Daoy (cell line): ENCODE results near the gene GJD3. TPM values are rescaled to one million over a fixed set of nuclear protein-coding genes. Genes with fewer than 3 reads are reported as not detected.
"Not testable (repeated sequence)": the region's sequence is repeated elsewhere in the genome, so short reads cannot be mapped to it uniquely, and the experiment has no call there.

Source experiments
- DNase-seq: peaks from one replicate; pipeline ENCODE4 v3.0.0-alpha.2; 2015; ENCODE audit warnings: low read depth
- total RNA-seq: library from RNA; depleted of rRNA; stranded (reverse); fragments of >200 nt; shearing (Covaris generic); gene quantifications from 2 replicates; pipeline ENCODE4 v1.2.3, GENCODE V29; 2014; rRNA removed

Gene GJD3
- not detected in 2 replicates for total RNA-seq

DNA sequence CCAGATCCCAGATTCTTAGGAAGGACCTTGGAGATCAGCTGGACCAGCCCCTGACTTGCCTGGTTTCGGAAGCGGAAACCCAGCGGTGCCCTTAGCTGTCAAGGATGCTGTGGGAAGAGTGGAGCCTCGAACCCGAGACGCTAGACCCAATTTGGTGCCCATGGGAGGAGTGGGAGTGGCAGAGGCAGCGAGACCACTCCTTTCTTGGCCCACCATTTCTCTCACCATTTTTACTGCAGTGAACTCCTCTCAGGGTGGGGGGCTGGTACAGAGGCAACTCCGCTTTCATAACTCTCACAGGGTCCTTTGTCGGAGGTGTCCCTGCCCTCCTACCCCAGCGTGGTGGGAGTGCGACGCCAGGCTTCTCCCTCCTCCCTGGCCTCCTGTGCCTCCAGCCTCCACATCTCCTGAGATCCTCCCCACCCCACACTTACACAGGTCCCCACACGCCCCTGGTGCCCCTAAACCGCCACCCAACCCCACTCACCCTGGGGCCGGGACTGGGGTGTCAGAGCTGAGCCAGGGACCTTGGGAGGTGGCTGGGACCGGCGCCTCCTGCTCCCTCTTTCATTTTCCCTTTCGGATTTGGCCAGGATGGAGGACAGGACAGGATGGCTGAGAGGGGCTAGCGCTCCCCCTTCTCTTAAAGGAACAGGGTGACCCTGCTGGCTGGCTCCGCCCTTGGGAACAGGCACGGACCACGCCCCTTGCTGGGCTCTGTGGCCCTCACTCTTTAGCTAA is at the start of gene GJD3:
Gene GJD3, minus strand, starts transcription at position 617 of the 741 bp plus-strand sequence. CDS start 922 bp downstream, outside the sequence.
- DNase-seq, result no peak

DNA sequence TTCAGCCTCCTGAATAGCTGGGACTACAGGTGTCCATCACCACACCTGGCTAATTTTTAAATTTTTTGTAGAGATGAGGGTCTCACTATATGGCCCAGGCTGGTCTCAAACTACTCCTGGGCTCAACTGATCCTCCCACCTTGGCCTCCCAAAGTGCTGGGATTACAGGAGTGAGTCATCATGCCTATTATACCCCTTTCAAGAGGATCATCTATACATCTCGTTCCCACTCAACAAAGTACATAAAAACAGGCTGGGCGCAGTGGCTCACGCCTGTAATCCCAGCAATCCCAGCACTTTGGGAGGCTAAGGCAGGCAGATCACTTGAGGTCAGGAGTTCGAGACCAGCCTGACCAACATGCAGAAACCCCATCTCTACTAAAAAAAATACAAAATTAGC is 49.8 kb upstream of the GJD3 start:
- not testable (repeated sequence) for DNase-seq

DNA sequence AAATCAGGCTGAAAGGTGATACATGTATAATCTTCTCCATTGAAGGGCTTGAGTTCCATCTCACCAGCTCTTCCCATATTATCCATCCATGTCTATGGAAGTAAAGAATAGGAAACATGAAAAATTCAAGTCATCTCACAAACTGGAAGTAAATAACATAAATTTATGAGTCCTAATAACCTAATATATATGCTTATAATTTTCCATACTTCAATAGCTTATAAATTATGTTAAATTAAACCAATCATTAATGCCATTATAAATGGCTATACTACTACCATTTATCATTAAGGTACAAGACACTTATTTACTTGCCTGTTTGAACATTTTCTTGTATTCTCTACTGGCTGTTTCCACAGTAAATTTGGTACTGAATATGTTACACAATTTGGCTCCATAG is 48.3 kb upstream of the GJD3 start:
- no peak for DNase-seq

DNA sequence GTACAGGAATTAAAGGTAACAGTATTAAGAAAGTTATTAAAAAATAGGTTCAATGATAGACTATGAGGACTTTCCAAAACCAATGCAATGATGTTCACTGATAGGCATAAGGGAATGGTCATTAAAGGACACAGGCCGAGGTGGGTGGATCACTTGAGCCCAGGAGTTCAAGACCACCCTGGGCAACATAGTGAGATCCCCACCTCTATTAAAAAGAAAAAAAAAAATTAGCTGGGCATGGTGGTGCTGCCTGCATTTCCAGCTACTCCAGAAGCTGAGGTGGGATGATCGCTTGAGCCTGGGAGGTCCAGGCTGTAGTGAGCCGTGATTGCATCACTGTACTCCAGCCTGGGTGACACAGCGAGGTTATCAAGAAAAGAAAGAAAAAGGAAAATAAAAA is 47.3 kb upstream of the GJD3 start:
- DNase-seq, result no peak

GRCh38 chr17:40410082-40410481 is 45.5 kb upstream of the GJD3 start:
- no peak for DNase-seq

DNA sequence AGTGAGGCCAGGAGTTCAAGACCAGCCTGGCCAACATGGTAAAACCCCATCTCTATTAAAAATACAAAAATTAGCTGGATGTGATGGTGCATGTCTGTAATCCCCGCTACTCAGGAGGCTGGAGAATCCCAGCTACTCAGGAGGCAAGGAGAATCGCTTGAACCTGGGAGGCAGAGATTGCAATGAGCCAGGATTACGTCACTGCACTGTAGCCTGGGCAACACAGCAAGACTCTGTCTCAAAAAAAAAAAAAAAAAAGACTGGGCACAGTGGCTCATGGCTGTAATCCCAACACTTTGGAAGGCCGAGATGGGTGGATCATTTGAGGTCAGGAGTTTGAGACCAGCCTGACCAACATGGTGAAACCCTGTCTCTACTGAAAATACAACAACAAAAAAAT is 45.0 kb upstream of the GJD3 start:
- not testable (repeated sequence) for DNase-seq

GRCh38 chr17:40407460-40407859 is 42.9 kb upstream of the GJD3 start:
- no peak for DNase-seq

DNA sequence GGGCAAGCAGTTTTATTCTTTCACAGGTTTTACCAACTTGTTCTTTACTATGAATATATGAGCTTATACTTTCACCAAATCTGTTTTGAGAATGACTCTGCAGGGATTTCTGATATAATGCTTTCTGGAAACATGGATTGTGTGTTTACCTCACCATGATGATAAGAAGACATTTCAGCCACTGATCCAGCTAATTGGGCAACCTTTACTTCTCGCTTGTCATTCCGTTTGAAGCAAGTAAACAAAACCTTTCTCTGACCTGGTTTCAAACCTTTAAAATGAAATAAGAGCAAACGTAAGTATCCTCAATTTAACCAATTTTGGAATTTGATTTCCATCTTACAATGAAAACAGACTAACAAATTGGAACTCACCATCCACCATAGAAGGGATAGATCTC is 39.5 kb upstream of the GJD3 start:
- DNase-seq, result no peak

DNA sequence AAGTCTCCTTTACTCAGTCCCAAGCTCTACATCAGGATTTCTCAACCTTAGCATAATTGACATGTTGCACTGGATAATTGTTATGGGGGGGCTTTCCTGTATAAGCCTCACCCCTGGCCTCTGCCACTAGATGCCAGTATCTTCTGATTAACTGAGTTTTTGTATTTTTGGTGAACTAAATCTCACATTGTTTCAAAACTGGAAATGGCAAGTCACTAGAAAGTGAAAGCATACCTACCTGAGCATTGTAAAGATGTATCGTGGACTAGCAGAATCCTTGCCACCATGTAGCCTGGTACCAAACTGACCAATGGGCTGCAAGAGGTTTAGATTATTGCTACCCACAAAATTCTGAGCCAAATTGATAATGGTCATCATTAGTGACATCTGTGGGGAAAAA is 38.1 kb upstream of the GJD3 start:
- no peak for DNase-seq

- peak; percentile 30 for DNase-seq
Measured at GRCh38 chr17:40399185-40399584, 34.6 kb upstream of the GJD3 start.

- DNase-seq, result not testable (repeated sequence)
Measured at GRCh38 chr17:40386555-40386954, 22.0 kb upstream of the GJD3 start.

- DNase-seq, result no peak
Measured at GRCh38 chr17:40382251-40382650, 17.7 kb upstream of the GJD3 start.

GRCh38 chr17:40378966-40379365 is 14.4 kb upstream of the GJD3 start:
- no peak for DNase-seq

- no peak for DNase-seq
Measured at GRCh38 chr17:40377832-40378231, 13.3 kb upstream of the GJD3 start.

DNA sequence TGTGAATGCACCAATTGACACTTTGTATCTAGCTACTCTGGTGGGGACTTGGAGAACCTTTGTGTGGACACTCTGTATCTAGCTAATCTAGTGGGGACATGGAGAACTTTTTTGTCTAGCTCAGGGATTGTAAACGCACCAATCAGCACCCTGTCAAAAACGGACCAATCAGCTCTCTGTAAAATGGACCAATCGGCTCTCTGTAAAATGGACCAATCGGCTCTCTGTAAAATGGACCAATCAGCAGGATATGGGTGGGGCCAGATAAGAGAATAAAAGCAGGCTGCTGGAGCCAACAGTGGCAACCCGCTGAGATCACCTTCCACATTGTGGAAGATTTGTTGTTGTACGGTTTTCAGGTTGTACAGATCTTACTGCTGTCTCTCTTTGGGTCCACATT is 12.0 kb upstream of the GJD3 start:
- DNase-seq, result not testable (repeated sequence)

DNA sequence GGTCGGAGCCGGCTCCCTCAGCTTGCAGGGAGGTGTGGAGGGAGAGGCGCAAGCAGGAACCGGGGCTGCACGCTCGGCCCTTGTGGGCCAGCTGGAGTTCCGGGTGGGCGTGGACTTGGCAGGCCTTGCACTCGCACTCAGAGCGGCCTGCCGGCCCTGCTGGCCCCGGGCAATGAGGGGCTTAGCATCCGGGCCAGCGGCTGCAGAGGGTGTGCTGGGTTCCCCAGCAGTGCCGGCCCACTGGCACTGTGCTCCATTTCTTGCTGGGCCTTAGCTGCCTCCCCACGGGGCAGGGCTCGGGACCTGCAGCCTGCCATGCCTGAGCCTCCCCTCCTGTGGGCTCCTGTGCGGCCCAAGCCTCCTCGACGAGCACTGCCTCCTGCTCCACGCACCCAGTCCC is 11.2 kb upstream of the GJD3 start:
- not testable (repeated sequence) for DNase-seq

GRCh38 chr17:40374821-40375498 is 10.4 kb upstream of the GJD3 start:
- DNase-seq, result no peak

- DNase-seq, result no peak
Measured at GRCh38 chr17:40373999-40374398, 9.5 kb upstream of the GJD3 start.

GRCh38 chr17:40373324-40373723 is 8.8 kb upstream of the GJD3 start:
- DNase-seq, result no peak

DNA sequence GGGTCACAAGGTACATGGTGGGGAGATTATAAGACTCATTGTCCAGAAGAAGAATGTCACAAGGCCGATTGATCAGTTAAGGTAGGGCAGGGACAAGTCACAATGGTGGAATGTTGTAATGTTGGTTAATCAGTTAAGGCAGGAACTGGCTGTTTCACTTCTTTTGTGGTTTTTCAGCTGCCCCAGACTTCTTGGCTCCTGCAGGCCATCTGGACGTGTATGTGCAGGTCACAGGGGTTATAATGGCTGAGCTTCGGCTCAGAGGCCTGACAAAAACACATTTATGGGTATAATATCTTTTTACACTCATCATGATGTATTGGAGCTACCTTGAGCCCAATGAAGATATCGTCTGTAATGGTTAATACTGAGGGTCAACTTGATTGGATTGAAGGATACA is 8.1 kb upstream of the GJD3 start:
- not testable (repeated sequence) for DNase-seq

DNA sequence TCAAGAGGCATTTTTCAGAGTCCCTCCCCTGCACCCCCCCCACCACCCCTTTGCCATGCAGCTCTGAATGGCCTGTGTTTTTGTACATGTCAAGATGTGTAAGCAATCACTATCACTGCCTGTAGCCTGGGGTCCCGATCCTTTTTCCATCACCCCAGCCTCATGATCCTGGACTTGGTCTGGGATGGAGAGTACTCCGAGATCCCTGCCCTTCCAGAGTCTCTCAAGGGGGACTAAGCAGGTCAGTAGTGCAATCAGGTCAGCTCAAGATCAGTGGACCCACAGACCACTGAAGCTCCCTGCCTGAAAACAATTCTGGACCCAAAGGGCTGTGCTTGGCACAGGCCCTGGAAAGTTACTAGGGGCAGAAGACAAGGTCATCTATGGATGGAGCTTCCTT is 7.5 kb upstream of the GJD3 start:
- DNase-seq, result no peak

DNA sequence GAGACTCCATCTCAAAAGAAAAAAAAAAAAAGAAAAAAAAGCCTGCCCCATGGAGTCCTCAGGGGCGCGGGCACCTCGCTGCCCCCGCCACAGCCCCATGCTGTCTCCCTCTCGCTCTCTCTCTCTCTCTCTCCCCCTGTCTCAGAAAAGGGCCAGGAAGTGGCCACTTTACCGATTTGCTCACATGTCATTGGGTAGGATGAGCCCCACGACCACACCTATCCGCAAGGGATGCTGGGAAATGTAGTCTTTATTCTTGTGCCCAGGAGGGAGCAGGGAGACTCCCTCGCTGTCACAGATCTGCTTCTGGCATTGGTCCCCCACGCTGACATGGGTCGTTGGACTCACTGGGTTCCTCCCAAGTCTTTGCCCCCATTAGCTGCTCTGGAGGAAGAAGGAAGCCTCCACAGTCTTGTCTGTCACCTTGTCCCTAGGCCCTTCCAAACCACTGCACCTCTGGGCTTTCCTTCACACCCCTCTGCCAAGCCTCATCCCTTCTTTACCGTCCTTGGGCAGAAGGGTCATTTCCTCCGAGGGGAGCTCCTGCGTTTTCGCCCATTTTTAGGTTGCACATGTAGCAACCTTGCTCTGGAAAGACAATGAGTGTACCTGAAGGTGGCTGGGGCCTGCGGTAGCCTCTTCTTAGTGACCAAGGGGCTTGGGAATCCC is 6.9 kb upstream of the GJD3 start:
- DNase-seq, result no peak

- no peak for DNase-seq
Measured at GRCh38 chr17:40369923-40370322, 5.4 kb upstream of the GJD3 start.
